ENCODE measurements around the gene FERMT1. TPM values are rescaled to one million over a fixed set of nuclear protein-coding genes. Genes with fewer than 3 reads are reported as not detected.
"Not testable (repeated sequence)": the region's sequence is repeated elsewhere in the genome, so short reads cannot be mapped to it uniquely, and the experiment has no call there.

The FERMT1 gene
- total RNA-seq, 1 donor from 2014 or later, result 2.4 TPM

- intact Hi-C loops (cut with DNase I), result no loop called here
- no peak for TF ChIP-seq CTCF (IDR thresholded peaks at IDR 0.05)
- H3K36me3 ChIP-seq, result no peaks in the 10 kb centered on the region
- no peaks in the 10 kb centered on the region for H3K9me3 ChIP-seq
- peaks cover 3% of the 10 kb centered on the region for H3K27me3 ChIP-seq
- peak overlapping the region; percentile 70 for H3K27ac ChIP-seq
- peaks cover 4% of the 10 kb centered on the region for H3K4me1 ChIP-seq
- no peak overlapping the region for H3K4me3 ChIP-seq
- ATAC-seq, result no peak
- DNase-seq, result no peak
Measured at GRCh38 chr20:6057691-6058090, 65.1 kb downstream of the FERMT1 start.

GRCh38 chr20:6057139-6057538 lies 65.7 kb downstream of the FERMT1 start:
- intact Hi-C loops (cut with DNase I), result no loop called here
- no peak for DNase-seq

GRCh38 chr20:6055981-6056569 lies 66.8 kb downstream of the FERMT1 start:
- Histone ChIP-seq H3K27me3 (peaks cover 11% of the 10 kb centered on the region), H3K4me3 (no peak overlapping the region), H3K36me3 (no peaks in the 10 kb centered on the region), H3K4me1 (peaks cover 4% of the 10 kb centered on the region), H3K9me3 (no peaks in the 10 kb centered on the region), H3K27ac (peak overlapping the region; percentile 30)
- ATAC-seq (no peak), DNase-seq (no peak)
- no peak for TF ChIP-seq CTCF (IDR thresholded peaks at IDR 0.05)
- intact Hi-C loops (cut with DNase I), result no loop called here

More at GRCh38 chr20:6057139-6057538, 65.7 kb downstream of the FERMT1 start:
- Histone ChIP-seq H3K36me3 (no peaks in the 10 kb centered on the region), H3K9me3 (no peaks in the 10 kb centered on the region), H3K4me1 (peaks cover 4% of the 10 kb centered on the region), H3K27ac (peak overlapping the region; percentile 70), H3K4me3 (no peak overlapping the region), H3K27me3 (peaks cover 5% of the 10 kb centered on the region)
- TF ChIP-seq CTCF (IDR thresholded peaks at IDR 0.05), result no peak
- ATAC-seq, result peak; percentile 77

- Histone ChIP-seq H3K9me3 (no peaks in the 10 kb centered on the region), H3K36me3 (no peaks in the 10 kb centered on the region), H3K4me3 (no peak overlapping the region), H3K27ac (no peak overlapping the region), H3K4me1 (peaks cover 4% of the 10 kb centered on the region), H3K27me3 (peaks cover 11% of the 10 kb centered on the region)
- ATAC-seq (no peak), DNase-seq (no peak)
- TF ChIP-seq CTCF (IDR thresholded peaks at IDR 0.05), result no peak
- intact Hi-C loops (cut with DNase I), result no loop called here
Measured at GRCh38 chr20:6055161-6055783, 67.6 kb downstream of the FERMT1 start.

- peaks cover 11% of the 10 kb centered on the region for H3K27me3 ChIP-seq
- H3K4me3 ChIP-seq; DNase-seq; intact Hi-C loops (cut with DNase I); H3K4me1 ChIP-seq; H3K9me3 ChIP-seq; ATAC-seq; H3K36me3 ChIP-seq; H3K27ac ChIP-seq: not testable (repeated sequence)
Measured at GRCh38 chr20:6054689-6055051, 68.2 kb downstream of the FERMT1 start.

GRCh38 chr20:6053776-6054688 lies 68.8 kb downstream of the FERMT1 start, which contains the start of gene LRRN4:
Gene LRRN4, minus strand, starts transcription at chr20:6054060. Its CDS starts 1,261 bp downstream, at chr20:6052799.
- H3K4me3 ChIP-seq, result peak within 1 kb of the TSS; percentile 45
- intact Hi-C loops (cut with DNase I), result no loop called here
- peak within 1 kb of the TSS; percentile 30 for H3K27ac ChIP-seq
- peaks cover 11% of the 10 kb centered on the region for H3K27me3 ChIP-seq
- peaks cover 4% of the 10 kb centered on the region for H3K4me1 ChIP-seq
- H3K36me3 ChIP-seq, result no peaks in the 10 kb centered on the region
- TF ChIP-seq CTCF (IDR thresholded peaks at IDR 0.05), result no peak
- DNase-seq, result peak; percentile 69
- peak; percentile 76 for ATAC-seq
- no peaks in the 10 kb centered on the region for H3K9me3 ChIP-seq
